Measurements from ENCODE around the gene RNGTT. TPM values are rescaled to one million over a fixed set of nuclear protein-coding genes. Genes with fewer than 3 reads are reported as not detected.

The RNGTT gene
- total and polyA plus RNA-seq, 10 of the 15 experiments (the other 5 are each of a cell fraction or from before 2014, with no cell fraction given) = 7.7 to 30.4 (median 22.2) TPM

DNA sequence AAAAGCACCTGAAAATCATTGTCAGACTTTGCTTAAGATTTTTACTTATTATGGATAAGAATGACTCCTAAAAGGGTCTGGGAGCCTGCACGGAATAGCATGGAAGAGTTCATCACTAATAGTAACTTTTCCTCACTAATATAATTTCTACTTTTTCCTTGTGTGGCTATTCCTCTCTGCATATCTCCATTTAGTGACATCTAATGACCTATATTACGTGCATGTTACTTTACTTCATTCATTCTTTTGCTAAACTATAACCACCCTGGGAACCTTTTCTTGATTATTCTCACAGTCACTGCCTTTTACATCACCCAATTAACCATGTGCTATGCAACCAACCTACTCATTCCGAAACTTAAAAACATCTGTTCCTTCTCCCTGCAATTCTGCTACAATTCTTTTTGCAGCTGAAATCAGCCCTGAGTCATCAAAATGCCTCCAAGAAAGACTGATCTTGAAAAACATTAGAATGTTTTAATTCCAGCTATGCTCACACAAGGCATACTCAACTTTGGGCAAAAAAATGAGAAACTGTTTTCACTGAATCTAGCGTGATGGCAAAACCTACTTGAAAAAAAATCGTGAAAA is 313.3 kb downstream of the RNGTT start (continued):
- TF ChIP-seq BCL3 (IDR thresholded peaks at IDR 0.05; ENCODE audit: borderline replicate concordance, insufficient read depth, low read depth, low read length, poor library complexity, severe bottlenecking) = peak; percentile 95
- peak; percentile 89 for TF ChIP-seq MLLT1 (IDR thresholded peaks at IDR 0.05)
- peak; percentile 77; the same call in 1 of the 2 replicates for TF ChIP-seq PML (IDR thresholded peaks at IDR 0.05; ENCODE audit: low read length)
- peak; percentile 80; the same call in 2 of the 3 replicates for TF ChIP-seq POU2F2 (IDR thresholded peaks at IDR 0.05; ENCODE audit: borderline replicate concordance, low read depth, low read length)
- TF ChIP-seq ZNF217 (IDR thresholded peaks at IDR 0.05) = peak; percentile 88
- peak; percentile 41 for TF ChIP-seq RAD21 (IDR thresholded peaks at IDR 0.05; ENCODE audit: insufficient read depth, low read depth, low read length)
- TF ChIP-seq PAX5 (IDR thresholded peaks at IDR 0.05; ENCODE audit: borderline replicate concordance, low read depth, low read length) = peak; percentile 72; the same call in 1 of the 2 replicates
- TF ChIP-seq NR2C1 (IDR thresholded peaks at IDR 0.05) = no peak
- peak; percentile 59 for TF ChIP-seq RELA (IDR thresholded peaks at IDR 0.05; ENCODE audit: borderline replicate concordance, partially characterized antibody)
- no peak for TF ChIP-seq ESRRA (IDR thresholded peaks at IDR 0.05; ENCODE audit: low read length)
- peak; percentile 68; the same call in 1 of the 2 replicates for TF ChIP-seq NR2F1 (conservative IDR thresholded peaks at IDR 0.05)
- TF ChIP-seq ATF7 (IDR thresholded peaks at IDR 0.05; ENCODE audit: low read depth) = peak; percentile 95
- TF ChIP-seq BHLHE40 (IDR thresholded peaks at IDR 0.05; ENCODE audit: borderline replicate concordance in 1 of 2, low read depth in 2 of 2, low read length in 1 of 2) = peak; percentile 74 to 77; a peak in 3 of 4 replicates
- TF ChIP-seq, protein P1, sequence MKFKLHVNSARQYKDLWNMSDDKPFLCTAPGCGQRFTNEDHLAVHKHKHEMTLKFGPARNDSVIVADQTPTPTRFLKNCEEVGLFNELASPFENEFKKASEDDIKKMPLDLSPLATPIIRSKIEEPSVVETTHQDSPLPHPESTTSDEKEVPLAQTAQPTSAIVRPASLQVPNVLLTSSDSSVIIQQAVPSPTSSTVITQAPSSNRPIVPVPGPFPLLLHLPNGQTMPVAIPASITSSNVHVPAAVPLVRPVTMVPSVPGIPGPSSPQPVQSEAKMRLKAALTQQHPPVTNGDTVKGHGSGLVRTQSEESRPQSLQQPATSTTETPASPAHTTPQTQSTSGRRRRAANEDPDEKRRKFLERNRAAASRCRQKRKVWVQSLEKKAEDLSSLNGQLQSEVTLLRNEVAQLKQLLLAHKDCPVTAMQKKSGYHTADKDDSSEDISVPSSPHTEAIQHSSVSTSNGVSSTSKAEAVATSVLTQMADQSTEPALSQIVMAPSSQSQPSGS (IDR thresholded peaks at IDR 0.05; ENCODE audit: low read length) = peak; percentile 99
- no peak for TF ChIP-seq REST (IDR thresholded peaks at IDR 0.05; ENCODE audit: low read depth, low read length)
- peak; percentile 77; the same call in 1 of the 2 replicates for TF ChIP-seq MEF2A (IDR thresholded peaks at IDR 0.05; ENCODE audit: insufficient read depth, low read depth, low read length)
- TF ChIP-seq RB1 (IDR thresholded peaks at IDR 0.05; ENCODE audit: borderline replicate concordance) = peak; percentile 54; the same call in 1 of the 2 replicates
- no peak for TF ChIP-seq KLF5 (IDR thresholded peaks at IDR 0.05; ENCODE audit: partially characterized antibody)
- TF ChIP-seq STAT3 (IDR thresholded peaks at IDR 0.05; ENCODE audit: low read depth, low read length) = no peak
- peak; percentile 81 for TF ChIP-seq CREM (IDR thresholded peaks at IDR 0.05; ENCODE audit: low read depth)
- no peak for TF ChIP-seq MXI1 (IDR thresholded peaks at IDR 0.05; ENCODE audit: low read depth, low read length)
- no peak for TF ChIP-seq TAF1 (IDR thresholded peaks at IDR 0.05; ENCODE audit: borderline replicate concordance, low read depth, low read length)
